ENCODE data around the gene JAZF1.

Gene JAZF1

DNA sequence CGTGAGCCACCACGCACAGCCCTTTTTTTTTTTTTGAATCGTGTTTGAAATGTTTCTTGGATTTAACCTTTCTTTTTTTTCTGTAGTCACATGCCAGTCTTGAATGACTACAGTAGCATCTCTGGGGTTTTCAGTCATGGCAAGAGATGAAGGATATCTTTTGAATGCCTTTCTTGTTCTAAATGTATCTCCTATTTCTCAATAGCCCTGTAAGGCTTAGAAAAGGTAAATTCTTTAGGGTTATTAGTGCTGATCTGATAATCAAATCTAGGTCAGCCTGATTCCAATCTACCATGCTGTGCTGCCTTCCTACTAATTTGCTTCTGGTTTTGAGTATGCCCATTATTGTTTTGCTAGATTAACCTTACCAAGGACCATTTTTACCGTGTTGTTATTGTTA is 370.4 kb downstream of the JAZF1 start:
- TF ChIP-seq, protein P1, sequence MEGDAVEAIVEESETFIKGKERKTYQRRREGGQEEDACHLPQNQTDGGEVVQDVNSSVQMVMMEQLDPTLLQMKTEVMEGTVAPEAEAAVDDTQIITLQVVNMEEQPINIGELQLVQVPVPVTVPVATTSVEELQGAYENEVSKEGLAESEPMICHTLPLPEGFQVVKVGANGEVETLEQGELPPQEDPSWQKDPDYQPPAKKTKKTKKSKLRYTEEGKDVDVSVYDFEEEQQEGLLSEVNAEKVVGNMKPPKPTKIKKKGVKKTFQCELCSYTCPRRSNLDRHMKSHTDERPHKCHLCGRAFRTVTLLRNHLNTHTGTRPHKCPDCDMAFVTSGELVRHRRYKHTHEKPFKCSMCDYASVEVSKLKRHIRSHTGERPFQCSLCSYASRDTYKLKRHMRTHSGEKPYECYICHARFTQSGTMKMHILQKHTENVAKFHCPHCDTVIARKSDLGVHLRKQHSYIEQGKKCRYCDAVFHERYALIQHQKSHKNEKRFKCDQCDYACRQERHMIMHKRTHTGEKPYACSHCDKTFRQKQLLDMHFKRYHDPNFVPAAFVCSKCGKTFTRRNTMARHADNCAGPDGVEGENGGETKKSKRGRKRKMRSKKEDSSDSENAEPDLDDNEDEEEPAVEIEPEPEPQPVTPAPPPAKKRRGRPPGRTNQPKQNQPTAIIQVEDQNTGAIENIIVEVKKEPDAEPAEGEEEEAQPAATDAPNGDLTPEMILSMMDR (IDR thresholded peaks at IDR 0.05; ENCODE audit: control extremely low read depth, extremely low read depth, low read depth, missing control alignments): no peak
- POLR2A ChIA-PET: no interaction called here
- no peak for DNase-seq (ENCODE audit: extremely low spot score)
- CTCF ChIA-PET: no interaction called here

DNA sequence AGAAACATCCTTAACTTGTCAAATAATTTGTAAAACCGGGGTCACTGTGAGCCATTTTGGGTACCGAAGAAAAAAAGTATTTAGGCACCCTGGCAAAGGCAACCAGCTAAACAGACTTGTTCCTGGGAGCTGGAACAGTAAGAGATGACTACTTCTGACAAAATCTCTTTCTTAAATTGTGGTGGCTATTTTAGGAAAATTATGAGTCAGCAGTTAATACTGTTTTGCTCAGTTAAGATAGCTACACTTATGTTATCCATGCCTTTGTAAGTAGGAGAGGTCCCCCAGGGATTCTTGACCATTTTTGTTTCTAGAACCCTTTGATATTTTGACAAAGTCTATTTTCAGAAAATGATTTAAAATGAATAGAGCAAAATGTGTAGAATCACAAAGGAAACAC is 372.0 kb downstream of the JAZF1 start:
- ChIA-PET POLR2A (interaction anchor here (0.6 kb wide), 1 partner anchor 354 kb away, joined by 9 read pairs; no protein-coding TSS in a partner anchor), CTCF (interaction anchor here (1.6 kb wide), 1 partner anchor 21 kb away, joined by 3 read pairs; no protein-coding TSS in a partner anchor)
- TF ChIP-seq, protein P1 (IDR thresholded peaks at IDR 0.05; ENCODE audit: control extremely low read depth, extremely low read depth, low read depth, missing control alignments): no peak
- DNase-seq (ENCODE audit: extremely low spot score): no peak

DNA sequence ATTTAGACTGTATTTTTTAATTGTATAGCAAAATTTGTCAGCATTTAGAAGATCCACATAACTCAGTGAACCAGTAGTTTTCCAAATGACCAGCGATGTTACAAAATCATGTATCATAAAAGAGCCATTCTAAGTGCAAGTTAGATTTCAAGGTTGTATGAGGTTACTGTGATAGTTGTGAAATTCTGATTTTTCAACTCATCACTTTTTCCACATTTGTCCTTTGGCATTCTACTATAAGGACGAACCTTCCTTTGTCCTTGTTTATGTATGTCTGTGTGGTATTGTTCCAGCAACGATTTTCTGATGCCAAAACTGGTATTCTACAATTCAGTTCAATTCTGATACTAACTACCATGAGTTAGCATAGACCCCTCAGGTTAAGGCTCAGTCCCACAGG is 376.5 kb downstream of the JAZF1 start:
- POLR2A ChIA-PET: no interaction called here

DNA sequence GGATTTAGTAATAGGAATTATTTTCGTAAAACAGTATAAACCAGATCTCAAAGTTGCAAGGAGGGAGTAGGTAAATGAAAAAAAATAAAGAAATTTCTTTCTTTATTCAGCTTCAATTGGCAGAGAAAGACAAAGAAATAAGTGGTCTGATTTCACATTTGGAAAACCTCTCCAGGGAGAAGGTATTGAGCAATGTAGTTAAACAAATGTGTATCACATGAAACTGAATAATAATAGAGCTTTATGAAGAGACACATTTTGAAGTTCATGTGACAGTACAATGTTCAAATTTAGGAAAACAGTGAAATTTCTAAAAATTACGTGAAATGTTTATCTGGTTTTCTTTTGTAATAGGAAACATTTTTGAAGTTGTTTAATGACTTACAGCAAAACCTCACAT is 377.6 kb downstream of the JAZF1 start:
- POLR2A ChIA-PET: no interaction called here
- no peak for DNase-seq (ENCODE audit: extremely low spot score)
- CTCF ChIA-PET: interaction anchor here (2.1 kb wide), 2 partner anchors 18 to 28 kb away, joined by 4 to 8 read pairs; no protein-coding TSS in a partner anchor
- TF ChIP-seq, protein P1 (IDR thresholded peaks at IDR 0.05; ENCODE audit: control extremely low read depth, extremely low read depth, low read depth, missing control alignments): no peak

More for the DNA sequence above, 376.5 kb downstream of the JAZF1 start:
- DNase-seq (ENCODE audit: extremely low spot score): no peak
- TF ChIP-seq, protein P1 (IDR thresholded peaks at IDR 0.05; ENCODE audit: control extremely low read depth, extremely low read depth, low read depth, missing control alignments): no peak
- CTCF ChIA-PET: interaction anchor here (1.0 kb wide), 1 partner anchor 30 kb away, joined by 6 read pairs; no protein-coding TSS in a partner anchor

DNA sequence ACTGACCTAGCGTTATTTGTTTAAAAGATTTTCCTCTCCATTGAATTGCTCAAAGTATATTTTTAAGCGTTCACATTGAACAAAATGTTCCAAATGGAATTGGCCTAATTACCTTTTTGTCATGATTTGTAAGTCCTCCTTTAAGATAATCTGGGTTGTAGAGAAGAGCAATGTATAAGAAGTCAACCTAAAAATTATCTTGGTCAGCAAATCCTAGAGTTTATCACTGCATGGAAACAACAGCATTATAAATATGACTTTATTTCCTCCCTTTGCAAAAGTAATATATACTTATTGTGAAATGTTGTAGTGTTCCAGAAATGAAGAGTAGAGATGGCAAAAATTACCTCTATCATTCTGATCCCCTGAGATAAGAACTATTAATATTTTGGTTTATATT is 381.4 kb downstream of the JAZF1 start:
- CTCF ChIA-PET: interaction anchor here (1.2 to 1.4 kb wide), 2 partner anchors 14 to 24 kb away, joined by 3 to 5 read pairs; no protein-coding TSS in a partner anchor
- no peak for DNase-seq (ENCODE audit: extremely low spot score)
- TF ChIP-seq, protein P1 (IDR thresholded peaks at IDR 0.05; ENCODE audit: control extremely low read depth, extremely low read depth, low read depth, missing control alignments): no peak
- POLR2A ChIA-PET: no interaction called here

DNA sequence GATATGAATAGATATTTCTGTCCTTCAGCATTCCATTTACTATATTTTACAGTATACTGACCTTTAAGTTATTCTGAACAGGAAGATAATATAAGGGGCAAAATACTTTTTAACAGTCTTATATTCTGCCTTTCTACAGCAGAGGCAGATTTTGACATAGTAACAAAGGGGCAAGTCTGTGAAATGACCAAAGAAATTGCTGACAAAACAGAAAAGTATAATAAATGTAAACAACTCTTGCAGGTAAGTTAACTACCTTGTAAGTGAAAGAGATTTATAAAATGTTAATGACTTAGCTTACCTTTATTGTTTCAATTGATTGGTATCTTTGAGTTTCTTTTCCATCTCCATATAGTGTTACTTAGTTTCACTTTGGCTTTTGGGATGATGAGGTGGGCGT is 384.6 kb downstream of the JAZF1 start:
- TF ChIP-seq, protein P1 (IDR thresholded peaks at IDR 0.05; ENCODE audit: control extremely low read depth, extremely low read depth, low read depth, missing control alignments): no peak
- no peak for DNase-seq (ENCODE audit: extremely low spot score)
- POLR2A ChIA-PET: no interaction called here
- CTCF ChIA-PET: interaction anchor here (1.3 kb wide), 1 partner anchor 10 kb away, joined by 3 read pairs; no protein-coding TSS in a partner anchor
